H9 (cell line): Measurements from ENCODE around the gene ZNF609. TPM values are rescaled to one million over a fixed set of nuclear protein-coding genes. Genes with fewer than 3 reads are reported as not detected.
A peak's percentile ranks its signal among the peaks of the same experiment; 100 is the strongest.

Experiments
- DNase-seq: peaks from one replicate; pipeline ENCODE4 v3.0.0-alpha.2; 2017
- H2AFZ ChIP-seq: one replicate; pipeline ENCODE4 v1.6.1; 2013; ENCODE audit warnings: mild to moderate bottlenecking, low read length, control low read depth, moderate library complexity
- H2AK5ac ChIP-seq: 2 replicates; pipeline ENCODE4 v1.6.1; 2013; ENCODE audit warnings: low read length, control low read depth, mixed read lengths; ENCODE audit not compliant: insufficient read length
- H2BK120ac ChIP-seq: one replicate; pipeline ENCODE4 v1.6.1; 2013; ENCODE audit warnings: low read depth, mild to moderate bottlenecking, low read length, control low read depth, inconsistent platforms; ENCODE audit not compliant: poor library complexity, severe bottlenecking
- H2BK12ac ChIP-seq: 2 replicates; pipeline ENCODE4 v1.6.1; 2013; ENCODE audit warnings: low read length, control low read depth, mixed read lengths, low read depth; ENCODE audit not compliant: insufficient read length
- H2BK15ac ChIP-seq: 2 replicates; pipeline ENCODE4 v1.6.1; 2013; ENCODE audit warnings: low read depth, low read length, control low read depth
- H2BK20ac ChIP-seq: one replicate; pipeline ENCODE4 v1.6.1; 2013; ENCODE audit warnings: low read depth, mild to moderate bottlenecking, low read length, control low read depth, inconsistent platforms; ENCODE audit not compliant: poor library complexity, severe bottlenecking
- H2BK5ac ChIP-seq: 2 replicates; pipeline ENCODE4 v1.6.1; 2013; ENCODE audit warnings: low read length, control low read depth, mixed read lengths; ENCODE audit not compliant: insufficient read length
- H3K14ac ChIP-seq: 2 replicates; pipeline ENCODE4 v1.6.1; 2013; ENCODE audit warnings: low read length, control low read depth; ENCODE audit not compliant: insufficient read depth
- H3K18ac ChIP-seq: 2 replicates; pipeline ENCODE4 v1.6.1; 2013; ENCODE audit warnings: low read depth, mild to moderate bottlenecking, mixed read lengths, low read length, control low read depth; ENCODE audit not compliant: insufficient read length
- H3K23ac ChIP-seq: 2 replicates; pipeline ENCODE4 v1.6.1; 2013; ENCODE audit warnings: low read length, control low read depth, mixed read lengths, low read depth; ENCODE audit not compliant: insufficient read length
- H3K23me2 ChIP-seq: 2 replicates; pipeline ENCODE4 v1.6.1; 2013; ENCODE audit warnings: low read depth, mild to moderate bottlenecking, mixed read lengths, low read length, control low read depth; ENCODE audit not compliant: insufficient read length, poor library complexity, severe bottlenecking
- H3K27ac ChIP-seq: 2 replicates; pipeline ENCODE4 v1.5.1; 2013; ENCODE audit warnings: low read length, control low read depth, mixed read lengths, low read depth; ENCODE audit not compliant: insufficient read length
- H3K27me3 ChIP-seq: 2 replicates; pipeline ENCODE4 v1.6.1; 2013; ENCODE audit warnings: low read length, control low read depth, inconsistent platforms; ENCODE audit not compliant: insufficient read depth
- H3K4ac ChIP-seq: 2 replicates; pipeline ENCODE4 v1.6.1; 2013; ENCODE audit warnings: low read depth, mild to moderate bottlenecking, control low read depth, inconsistent platforms, low read length, moderate library complexity
- H3K4me1 ChIP-seq: 2 replicates; pipeline ENCODE4 v1.6.1; 2013; ENCODE audit warnings: low read length, control low read depth, inconsistent platforms; ENCODE audit not compliant: insufficient read depth
- H3K4me2 ChIP-seq: 2 replicates; pipeline ENCODE4 v1.6.1; 2013; ENCODE audit warnings: low read length, control low read depth, mixed read lengths; ENCODE audit not compliant: insufficient read length, insufficient read depth
- H3K56ac ChIP-seq: 2 replicates; pipeline ENCODE4 v1.6.1; 2013; ENCODE audit warnings: low read depth, mild to moderate bottlenecking, mixed read lengths, low read length, control low read depth; ENCODE audit not compliant: insufficient read length
- H3K79me1 ChIP-seq: 2 replicates; pipeline ENCODE4 v1.6.1; 2013; ENCODE audit warnings: low read depth, mild to moderate bottlenecking, moderate library complexity, low read length, control low read depth, inconsistent platforms; ENCODE audit not compliant: insufficient read depth, poor library complexity, severe bottlenecking
- H3K79me2 ChIP-seq: 2 replicates; pipeline ENCODE4 v1.6.1; 2013; ENCODE audit warnings: low read length, control low read depth, inconsistent platforms; ENCODE audit not compliant: insufficient read depth
- H3K9ac ChIP-seq: 2 replicates; pipeline ENCODE4 v1.6.1; 2013; ENCODE audit warnings: low read length, control low read depth, mixed read lengths; ENCODE audit not compliant: insufficient read length; ENCODE audit errors: extremely low read depth
- H3K9me3 ChIP-seq: one replicate; pipeline ENCODE4 v1.6.1; 2013; ENCODE audit warnings: low read depth, low read length, inconsistent platforms; ENCODE audit not compliant: control insufficient read depth
- H3T11ph ChIP-seq: one replicate; pipeline ENCODE4 v1.6.1; 2013; ENCODE audit warnings: mild to moderate bottlenecking, low read length, control low read depth, inconsistent platforms
- H4K20me1 ChIP-seq: one replicate; pipeline ENCODE4 v1.6.1; 2013; ENCODE audit not compliant: control insufficient read depth, insufficient read length, insufficient read depth
- H4K5ac ChIP-seq: 2 replicates; pipeline ENCODE4 v1.6.1; 2013; ENCODE audit warnings: low read depth, mild to moderate bottlenecking, mixed read lengths, low read length, control low read depth; ENCODE audit not compliant: insufficient read length
- H4K8ac ChIP-seq: replicated peaks from 2 replicates; pipeline ENCODE4 v1.6.1; 2013; ENCODE audit warnings: low read length, control low read depth, mixed read lengths, low read depth; ENCODE audit not compliant: insufficient read length
- H4K91ac ChIP-seq: 2 replicates; pipeline ENCODE4 v1.6.1; 2013; ENCODE audit warnings: low read depth, mild to moderate bottlenecking, moderate library complexity, mixed read lengths, low read length, control low read depth; ENCODE audit not compliant: insufficient read length
- H3K27ac Mint-ChIP-seq, 3 experiments: 2 replicates in 2 of 3; 3 replicates in 1 of 3; pipeline ENCODE4 v1.8.0; 2020 to 2021; ENCODE audit warnings: mixed read lengths in 3 of 3, mild to moderate bottlenecking in 1 of 3, moderate library complexity in 1 of 3
- H3K27me3 Mint-ChIP-seq: 2 replicates; pipeline ENCODE4 v1.8.0; 2021; ENCODE audit warnings: low read depth, mild to moderate bottlenecking, moderate library complexity, mixed read lengths
- H3K36me3 Mint-ChIP-seq, 3 experiments: 2 replicates in 2 of 3; 3 replicates in 1 of 3; pipeline ENCODE4 v1.8.0; 2020 to 2021; ENCODE audit warnings: low read depth in 3 of 3, mixed read lengths in 3 of 3; ENCODE audit not compliant: insufficient read depth in 1 of 3
- H3K4me1 Mint-ChIP-seq, 2 experiments: 2 replicates each; pipeline ENCODE4 v1.8.0; 2020; ENCODE audit warnings: mixed read lengths in 2 of 2
- H3K4me3 Mint-ChIP-seq, 2 experiments: 2 replicates in 1 of 2; 3 replicates in 1 of 2; pipeline ENCODE4 v1.8.0; 2020 to 2021; ENCODE audit warnings: mild to moderate bottlenecking in 2 of 2, mixed read lengths in 2 of 2, moderate library complexity in 1 of 2
- H3K9me3 Mint-ChIP-seq, 2 experiments: 2 replicates in 1 of 2; 3 replicates in 1 of 2; pipeline ENCODE4 v1.8.0; 2020; ENCODE audit warnings: mild to moderate bottlenecking in 2 of 2, mixed read lengths in 2 of 2, moderate library complexity in 1 of 2
- WGBS: extraction: QIAGEN DNeasy Blood & Tissue Kit; methylation state at CpG from one replicate; pipeline ENCODE4 v1.1.7; 2013; ENCODE audit warnings: missing lambda C conversion rate, low lambda C conversion rate, mixed read lengths; ENCODE audit not compliant: insufficient read length; ENCODE audit errors: extremely low coverage; 5-methylcytosine and 5-hydroxymethylcytosine counted together
- total RNA-seq: library from RNA; stranded (reverse); gene quantifications from 2 replicates; pipeline ENCODE4 v1.2.1, GENCODE V29; 2021
- TF ChIP-seq, protein P1 (sequence below): fragments of 200-600 bp; sonication (generic); conservative IDR thresholded peaks from 3 replicates; pipeline ENCODE4 v1.8.0; 2021; ENCODE audit warnings: antibody characterized with exemption, mild to moderate bottlenecking

The ZNF609 gene
- total RNA-seq, 1 experiment from 2014 or later = 45.3 TPM

GRCh38 chr15:64699751-64700388 lies 239.5 kb downstream of the ZNF609 start:
- peaks cover 6% of the 10 kb centered on the region for H3K79me1 ChIP-seq
- Mint-ChIP-seq H3K4me3 (peak overlapping the region; percentile 78 to 93), H3K27ac (peak overlapping the region; percentile 98 to 100 (median 98)), H3K27me3 (peaks cover 2% of the 10 kb centered on the region; the same call in 1 of the 2 replicates), H3K4me1 (peaks cover 70 to 75% of the 10 kb centered on the region in 2 experiments), H3K36me3 (peaks cover 26 to 69% (median 39%) of the 10 kb centered on the region in 3 experiments), H3K9me3 (peaks cover 0 to 2% of the 10 kb centered on the region in 2 experiments; a peak in 2 of 5 replicates)
- peaks cover 19% of the 10 kb centered on the region; the same call in 1 of the 2 replicates for H3K4me1 ChIP-seq
- no peak overlapping the region for H2BK5ac ChIP-seq
- H2BK20ac ChIP-seq = no peak overlapping the region
- no CpG with 5 or more reads among the region's 7 CpGs for WGBS
- H2BK12ac ChIP-seq = no peak overlapping the region
- H4K8ac ChIP-seq = no peak overlapping the region
- peak; percentile 84 for DNase-seq
- TF ChIP-seq, protein P1, sequence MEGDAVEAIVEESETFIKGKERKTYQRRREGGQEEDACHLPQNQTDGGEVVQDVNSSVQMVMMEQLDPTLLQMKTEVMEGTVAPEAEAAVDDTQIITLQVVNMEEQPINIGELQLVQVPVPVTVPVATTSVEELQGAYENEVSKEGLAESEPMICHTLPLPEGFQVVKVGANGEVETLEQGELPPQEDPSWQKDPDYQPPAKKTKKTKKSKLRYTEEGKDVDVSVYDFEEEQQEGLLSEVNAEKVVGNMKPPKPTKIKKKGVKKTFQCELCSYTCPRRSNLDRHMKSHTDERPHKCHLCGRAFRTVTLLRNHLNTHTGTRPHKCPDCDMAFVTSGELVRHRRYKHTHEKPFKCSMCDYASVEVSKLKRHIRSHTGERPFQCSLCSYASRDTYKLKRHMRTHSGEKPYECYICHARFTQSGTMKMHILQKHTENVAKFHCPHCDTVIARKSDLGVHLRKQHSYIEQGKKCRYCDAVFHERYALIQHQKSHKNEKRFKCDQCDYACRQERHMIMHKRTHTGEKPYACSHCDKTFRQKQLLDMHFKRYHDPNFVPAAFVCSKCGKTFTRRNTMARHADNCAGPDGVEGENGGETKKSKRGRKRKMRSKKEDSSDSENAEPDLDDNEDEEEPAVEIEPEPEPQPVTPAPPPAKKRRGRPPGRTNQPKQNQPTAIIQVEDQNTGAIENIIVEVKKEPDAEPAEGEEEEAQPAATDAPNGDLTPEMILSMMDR = no peak
- H3K23me2 ChIP-seq = peaks cover 25% of the 10 kb centered on the region
- peaks cover 38% of the 10 kb centered on the region; the same call in 1 of the 2 replicates for H3K79me2 ChIP-seq
- H3K4me2 ChIP-seq = peak overlapping the region; percentile 95
- no peak overlapping the region for H4K91ac ChIP-seq
- H3K23ac ChIP-seq = no peak overlapping the region
- no peak overlapping the region for H2AK5ac ChIP-seq
- no peak overlapping the region for H4K5ac ChIP-seq
- H4K20me1 ChIP-seq = no peaks in the 10 kb centered on the region
- peak overlapping the region; percentile 97 for H3K27ac ChIP-seq
- peak overlapping the region; percentile 78 for H3K9ac ChIP-seq
- no peaks in the 10 kb centered on the region for H3K9me3 ChIP-seq
- H3T11ph ChIP-seq = no peak overlapping the region
- H3K4ac ChIP-seq = no peak overlapping the region
- H2AFZ ChIP-seq = no peak overlapping the region
- no peak overlapping the region for H2BK15ac ChIP-seq
- no peaks in the 10 kb centered on the region for H3K27me3 ChIP-seq
- H3K18ac ChIP-seq = no peak overlapping the region
- H2BK120ac ChIP-seq = no peak overlapping the region
- H3K14ac ChIP-seq = no peak overlapping the region
- peak overlapping the region; percentile 28 for H3K56ac ChIP-seq
